Hepatic stellate cell (primary cell): ENCODE results near the gene PSME4.

Experiments used
- DNase-seq: peaks from one replicate; pipeline ENCODE4 v3.0.0; 2011; ENCODE audit warnings: low spot score

PSME4 gene, protein sequence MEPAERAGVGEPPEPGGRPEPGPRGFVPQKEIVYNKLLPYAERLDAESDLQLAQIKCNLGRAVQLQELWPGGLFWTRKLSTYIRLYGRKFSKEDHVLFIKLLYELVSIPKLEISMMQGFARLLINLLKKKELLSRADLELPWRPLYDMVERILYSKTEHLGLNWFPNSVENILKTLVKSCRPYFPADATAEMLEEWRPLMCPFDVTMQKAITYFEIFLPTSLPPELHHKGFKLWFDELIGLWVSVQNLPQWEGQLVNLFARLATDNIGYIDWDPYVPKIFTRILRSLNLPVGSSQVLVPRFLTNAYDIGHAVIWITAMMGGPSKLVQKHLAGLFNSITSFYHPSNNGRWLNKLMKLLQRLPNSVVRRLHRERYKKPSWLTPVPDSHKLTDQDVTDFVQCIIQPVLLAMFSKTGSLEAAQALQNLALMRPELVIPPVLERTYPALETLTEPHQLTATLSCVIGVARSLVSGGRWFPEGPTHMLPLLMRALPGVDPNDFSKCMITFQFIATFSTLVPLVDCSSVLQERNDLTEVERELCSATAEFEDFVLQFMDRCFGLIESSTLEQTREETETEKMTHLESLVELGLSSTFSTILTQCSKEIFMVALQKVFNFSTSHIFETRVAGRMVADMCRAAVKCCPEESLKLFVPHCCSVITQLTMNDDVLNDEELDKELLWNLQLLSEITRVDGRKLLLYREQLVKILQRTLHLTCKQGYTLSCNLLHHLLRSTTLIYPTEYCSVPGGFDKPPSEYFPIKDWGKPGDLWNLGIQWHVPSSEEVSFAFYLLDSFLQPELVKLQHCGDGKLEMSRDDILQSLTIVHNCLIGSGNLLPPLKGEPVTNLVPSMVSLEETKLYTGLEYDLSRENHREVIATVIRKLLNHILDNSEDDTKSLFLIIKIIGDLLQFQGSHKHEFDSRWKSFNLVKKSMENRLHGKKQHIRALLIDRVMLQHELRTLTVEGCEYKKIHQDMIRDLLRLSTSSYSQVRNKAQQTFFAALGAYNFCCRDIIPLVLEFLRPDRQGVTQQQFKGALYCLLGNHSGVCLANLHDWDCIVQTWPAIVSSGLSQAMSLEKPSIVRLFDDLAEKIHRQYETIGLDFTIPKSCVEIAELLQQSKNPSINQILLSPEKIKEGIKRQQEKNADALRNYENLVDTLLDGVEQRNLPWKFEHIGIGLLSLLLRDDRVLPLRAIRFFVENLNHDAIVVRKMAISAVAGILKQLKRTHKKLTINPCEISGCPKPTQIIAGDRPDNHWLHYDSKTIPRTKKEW (N-terminal part only)

DNA sequence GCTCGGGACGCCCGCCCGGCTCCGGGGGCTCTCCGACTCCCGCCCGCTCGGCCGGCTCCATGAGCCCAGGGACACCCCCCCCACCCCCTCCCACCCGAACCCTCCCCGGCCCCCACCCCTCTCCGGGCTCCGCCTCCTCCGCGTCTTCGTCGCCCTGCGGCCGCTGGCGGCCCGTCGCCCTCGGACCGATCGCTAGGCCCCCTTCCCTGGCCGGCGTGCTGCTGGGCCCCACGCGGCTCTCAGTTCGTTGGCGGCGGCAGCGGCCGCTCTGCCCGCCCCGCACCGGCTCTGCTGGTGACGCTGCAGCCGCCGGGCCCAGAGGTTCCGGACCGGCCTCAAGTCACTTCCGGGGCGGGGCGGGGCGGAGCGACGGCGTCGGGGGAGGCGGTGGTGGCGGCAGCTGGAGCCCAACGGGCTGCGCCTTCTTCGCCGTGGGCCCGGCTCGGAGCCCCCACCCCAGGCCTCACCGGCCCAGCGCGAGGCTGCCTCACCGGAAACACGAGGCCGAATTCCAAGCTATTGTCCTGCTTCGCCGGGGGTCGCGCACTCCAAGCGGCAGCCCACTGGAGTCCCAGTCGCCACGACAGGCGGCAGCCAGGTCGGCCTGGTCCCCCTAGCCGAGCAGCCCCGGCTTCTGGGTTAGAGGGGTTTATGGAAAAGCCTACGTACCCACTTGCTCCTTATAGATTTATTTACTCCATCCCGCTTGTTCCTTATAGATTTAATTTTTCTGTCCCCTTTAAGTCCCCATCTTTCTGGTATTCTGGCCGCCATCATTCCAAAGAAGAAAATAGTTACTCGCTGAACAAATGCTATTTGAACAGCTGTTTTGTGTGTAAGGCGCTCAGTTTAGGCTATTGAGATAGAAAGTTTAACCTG lies at the start of gene PSME4:
Gene PSME4 (minus strand): TSS at position 270 of the 879 bp plus-strand sequence. CDS start 209 bp downstream, at position 61.
- peak; percentile 92 for DNase-seq

DNA sequence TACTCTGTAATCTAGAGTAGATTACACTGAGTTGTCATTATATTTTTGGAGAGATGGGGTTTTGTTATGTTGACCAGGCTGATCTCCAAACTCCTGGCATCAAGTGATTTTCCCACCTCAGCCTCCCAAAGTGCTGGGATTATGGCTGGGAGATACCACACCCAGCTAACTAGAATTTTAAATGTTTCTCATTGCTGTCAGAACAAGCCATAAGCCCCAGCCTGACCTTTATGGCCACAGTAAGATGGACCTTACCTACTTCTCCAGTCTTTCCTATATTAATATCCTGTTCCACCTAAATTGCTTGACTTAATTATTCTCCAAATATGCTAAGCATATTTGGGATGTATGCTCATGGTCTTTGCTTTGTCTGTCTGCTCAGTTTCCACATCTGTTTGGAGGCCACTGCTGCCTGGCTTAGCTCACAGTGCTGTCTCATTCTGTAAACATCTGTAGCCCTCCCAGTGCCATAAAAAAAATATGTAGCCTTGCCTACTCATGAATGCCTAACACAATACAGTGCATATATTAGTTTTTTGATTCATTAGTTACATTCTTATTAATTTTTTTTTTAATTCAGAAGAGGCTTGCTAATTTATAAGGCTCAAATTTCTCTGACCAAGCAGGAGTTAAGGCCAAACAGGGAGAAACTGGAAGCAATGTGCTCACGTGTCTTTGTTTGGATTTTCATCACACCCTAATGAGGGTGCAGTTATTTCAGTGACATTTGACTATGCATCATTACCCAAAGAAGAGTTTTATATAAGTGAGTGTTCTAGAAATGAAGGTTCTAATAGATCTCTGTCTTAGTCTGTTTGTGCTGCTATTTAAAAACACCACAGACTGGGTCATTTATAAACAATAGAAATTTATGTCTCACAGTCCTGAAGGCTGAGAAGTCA lies 45.3 kb upstream of the PSME4 start:
- peak; percentile 40 for DNase-seq

DNA sequence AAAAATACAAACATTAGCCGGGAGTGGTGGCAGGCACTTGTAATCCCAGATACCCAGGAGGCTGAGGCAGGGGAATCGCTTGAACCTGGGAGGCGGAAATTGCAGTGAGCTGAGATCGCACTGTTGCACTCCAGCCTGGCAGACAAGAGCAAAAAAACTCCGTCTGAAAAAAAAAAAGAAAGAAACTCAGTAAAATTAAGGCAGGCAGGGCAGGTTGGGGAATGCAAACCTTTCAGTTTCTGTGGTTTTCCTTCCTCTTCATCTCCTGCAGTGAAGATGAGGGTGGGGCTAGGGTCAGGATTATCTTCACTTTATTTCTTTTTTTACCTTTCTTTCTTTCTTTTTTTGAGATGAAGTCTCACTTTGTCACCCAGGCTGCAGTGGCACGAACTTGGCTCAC lies 43.2 kb upstream of the PSME4 start:
- DNase-seq, result no peak

DNA sequence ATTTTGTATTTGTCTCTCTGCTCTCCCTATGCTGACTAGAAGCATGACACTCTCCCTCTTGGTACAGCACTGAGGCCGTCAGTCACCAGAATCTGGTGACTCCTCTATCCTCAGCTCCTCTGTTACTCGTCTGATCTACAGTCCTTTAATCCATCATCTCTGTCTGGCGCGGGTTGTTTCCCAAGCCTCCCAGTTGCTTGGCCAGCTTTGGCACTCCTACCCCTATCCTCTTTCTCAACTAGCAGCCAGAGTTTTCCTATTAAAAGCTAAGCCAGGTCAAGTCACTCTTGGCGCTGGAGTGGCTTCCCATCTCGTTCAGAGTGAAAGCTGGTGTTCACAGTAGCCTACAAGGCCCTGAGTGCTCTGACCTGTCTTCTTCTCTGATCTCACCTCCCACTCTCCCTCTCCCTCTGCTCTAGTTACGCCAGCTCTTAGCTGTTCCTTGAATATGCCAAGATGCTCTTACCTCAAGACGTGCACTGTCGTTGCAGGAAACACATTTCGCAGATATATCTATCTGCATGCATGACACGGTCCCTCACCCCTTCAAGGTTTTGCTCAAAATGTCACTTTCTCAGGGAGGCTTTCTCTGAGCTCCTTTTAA lies 41.8 kb upstream of the PSME4 start:
- no peak for DNase-seq

DNA sequence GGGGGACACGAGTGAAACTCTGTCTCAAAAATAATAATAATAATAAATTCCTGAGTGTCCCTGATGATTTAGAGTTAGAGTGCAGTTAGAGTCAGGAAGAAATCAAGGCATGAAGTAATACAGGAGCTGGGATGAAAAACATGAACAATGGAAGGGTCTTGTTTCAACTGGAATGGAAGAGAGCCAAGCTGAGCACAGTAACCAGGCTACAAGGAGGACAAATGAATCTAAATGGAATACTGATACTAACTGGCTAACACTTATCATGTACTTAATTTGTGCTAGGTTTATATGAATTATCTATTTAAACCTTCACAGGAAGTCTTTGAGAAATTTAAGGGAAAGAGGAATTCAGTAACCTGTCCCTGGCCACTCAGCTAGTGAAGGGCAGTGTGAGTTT lies 38.8 kb upstream of the PSME4 start:
- DNase-seq, result no peak

DNA sequence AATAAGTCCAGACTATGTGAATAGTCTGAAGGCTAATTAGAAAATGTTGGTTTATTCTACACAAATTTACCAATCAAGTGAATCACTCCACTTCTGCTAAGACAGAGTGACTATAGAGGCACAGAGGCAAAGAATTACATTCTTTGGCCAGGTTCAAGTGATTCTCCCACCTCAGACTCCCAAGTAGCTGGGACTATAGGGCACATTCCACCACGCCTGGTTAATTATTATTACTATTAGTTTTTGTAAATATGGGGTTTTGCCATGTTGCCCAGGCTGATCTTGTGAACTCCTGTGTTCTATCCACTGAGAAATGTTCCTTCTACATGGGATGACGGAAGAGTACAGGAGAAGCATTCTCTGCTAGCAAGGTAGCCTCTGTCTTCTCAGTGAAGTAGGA lies 37.6 kb upstream of the PSME4 start:
- DNase-seq, result no peak

DNA sequence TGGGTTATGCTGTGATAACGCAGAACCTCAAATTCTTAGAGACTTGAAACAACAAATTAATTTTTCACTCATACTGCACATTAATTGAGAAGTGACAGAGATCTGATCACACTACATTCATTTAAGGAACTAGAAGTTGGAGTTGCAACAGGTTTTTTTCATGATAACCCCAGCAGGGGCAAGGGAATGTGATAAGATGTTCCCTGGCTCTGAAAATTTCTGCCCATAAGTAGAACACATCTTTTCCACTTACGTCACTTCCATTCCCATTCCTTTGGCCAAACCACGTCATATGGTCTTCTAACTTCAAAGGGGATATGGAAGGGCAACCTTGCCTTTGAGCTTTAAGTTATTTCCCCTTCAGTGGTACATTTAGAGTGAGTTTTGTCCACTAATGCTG lies 29.7 kb upstream of the PSME4 start:
- no peak for DNase-seq

DNA sequence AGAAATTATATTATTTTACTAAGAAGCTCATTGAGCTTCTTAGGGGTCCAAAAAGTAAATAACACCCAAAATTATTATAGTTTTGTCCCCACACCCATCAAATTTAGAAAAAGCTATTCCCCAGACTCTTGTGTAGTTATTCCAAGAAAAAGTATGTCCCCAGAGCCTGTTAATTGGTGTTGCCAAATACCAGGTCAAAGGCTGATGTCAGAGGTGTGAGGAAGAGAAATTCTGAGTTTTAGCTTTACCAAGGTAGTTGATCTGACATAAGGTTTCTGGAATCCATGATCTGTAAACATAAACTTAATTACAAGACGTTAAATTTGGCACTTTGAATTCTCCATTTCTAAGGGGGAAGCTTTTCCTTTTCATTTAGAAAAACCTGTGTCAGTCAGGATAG lies 29.3 kb upstream of the PSME4 start:
- DNase-seq, result no peak

DNA sequence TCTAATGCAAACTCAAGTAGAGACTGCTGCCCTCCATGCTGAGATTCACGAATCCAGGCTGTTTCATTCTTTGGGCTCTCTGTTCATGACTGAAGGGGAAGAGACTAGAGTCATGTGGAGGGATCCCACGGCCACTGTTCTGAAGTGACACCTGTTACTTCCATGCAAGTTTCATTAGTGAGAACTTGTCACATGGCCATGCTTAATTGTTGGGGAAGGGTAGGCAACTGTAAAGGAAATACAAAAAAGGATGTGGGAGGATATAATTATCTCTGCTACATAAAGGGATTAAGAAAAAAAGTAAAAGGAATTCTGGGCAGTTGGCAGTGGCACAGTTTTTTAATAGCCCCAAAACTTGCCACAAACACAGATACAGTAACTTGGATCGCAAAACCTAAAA lies 28.0 kb upstream of the PSME4 start:
- no peak for DNase-seq

DNA sequence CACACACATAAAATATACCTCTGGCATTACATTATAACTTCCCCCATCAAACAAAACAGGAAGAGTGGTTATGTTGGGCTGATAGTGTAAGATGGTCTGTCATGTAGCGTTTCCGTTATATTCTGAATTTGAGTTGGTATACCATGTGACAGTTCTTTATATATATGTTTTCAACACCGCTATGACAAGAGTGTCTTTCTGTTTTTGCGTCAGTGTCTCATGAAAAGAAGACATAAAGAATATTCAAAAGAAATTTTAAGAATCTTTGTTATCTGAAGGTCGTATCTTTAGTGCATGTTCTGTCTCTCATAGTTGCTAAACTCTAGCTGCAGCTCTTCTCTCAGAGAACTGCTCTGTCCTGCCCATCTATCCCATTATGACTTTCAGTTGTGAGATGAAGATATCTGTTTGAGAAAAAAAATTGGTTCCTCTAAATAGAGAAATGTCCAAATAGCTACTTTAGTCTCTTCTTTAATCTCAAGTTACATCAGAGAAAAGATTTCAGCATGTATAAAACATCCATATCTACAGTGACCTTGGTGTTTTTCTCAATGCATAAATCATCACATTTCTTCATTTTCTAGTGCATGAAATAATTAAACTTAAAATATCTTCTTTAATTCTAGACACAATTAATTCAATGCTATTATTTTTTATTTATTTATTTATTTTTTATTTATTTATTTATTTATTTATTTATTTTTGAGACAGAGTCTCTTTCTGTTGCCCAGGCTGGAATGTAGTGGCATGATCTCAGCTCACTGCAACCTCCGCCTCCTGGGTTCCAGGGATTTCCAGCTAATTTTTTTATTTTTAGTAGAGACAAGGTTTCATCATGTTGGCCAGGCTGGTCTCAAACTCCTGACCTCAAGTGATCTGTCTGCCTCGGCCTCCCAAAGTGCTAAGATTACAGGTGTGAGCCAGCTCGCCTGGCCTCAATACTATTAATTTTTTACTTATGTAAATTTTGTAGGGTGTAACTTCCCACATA lies 24.3 kb upstream of the PSME4 start:
- DNase-seq, result no peak

DNA sequence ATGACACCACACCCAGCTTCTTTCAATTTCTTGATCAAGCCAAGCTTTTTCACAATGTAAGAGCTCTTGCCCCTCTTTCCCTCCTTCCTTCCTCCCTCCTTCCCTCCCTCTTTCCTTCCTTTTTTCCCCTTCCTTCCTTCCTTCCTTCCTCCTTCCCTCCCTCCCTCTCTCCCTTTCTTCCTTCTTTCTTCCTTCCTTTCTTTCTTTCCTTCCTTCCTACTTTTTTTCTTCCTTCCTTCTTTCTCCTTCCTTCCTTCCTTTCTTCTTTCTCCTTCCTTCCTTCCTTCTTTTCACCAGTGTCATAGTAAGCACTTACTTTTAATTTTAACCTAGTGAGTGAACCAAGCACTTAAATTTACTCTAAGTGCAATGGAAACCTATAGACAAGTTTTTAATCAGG lies 21.2 kb upstream of the PSME4 start:
- DNase-seq, result no peak

DNA sequence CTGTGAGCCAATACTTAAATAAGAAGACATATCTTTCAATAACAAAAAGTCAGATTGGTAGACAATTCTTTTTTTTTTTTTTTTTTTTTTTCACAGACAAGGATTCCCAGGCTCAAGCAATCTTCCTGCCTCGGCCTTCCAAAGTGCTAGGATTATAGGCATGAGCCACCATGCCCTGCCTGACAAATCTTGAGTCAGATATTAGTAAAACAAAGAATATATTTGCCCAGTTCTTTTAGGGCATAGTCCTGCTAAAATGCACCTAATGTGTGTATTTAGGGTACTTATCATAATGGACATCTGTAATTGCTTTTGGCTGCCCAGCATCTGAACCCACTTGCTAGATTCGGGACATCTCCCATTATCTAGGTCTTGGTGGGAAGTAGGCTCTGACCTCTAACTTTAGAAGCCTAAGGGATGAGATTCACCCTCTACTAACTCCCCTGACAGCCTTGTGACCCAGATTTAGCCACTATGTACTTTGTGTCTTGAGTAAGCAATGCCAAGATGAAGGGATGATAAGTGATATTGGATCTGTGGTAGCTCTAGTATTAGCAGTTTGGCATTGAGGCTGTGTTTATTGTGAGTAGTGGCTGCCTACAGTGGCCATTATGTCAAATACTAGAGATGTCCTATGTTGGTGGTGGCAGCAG lies 18.5 kb upstream of the PSME4 start:
- DNase-seq, result no peak

DNA sequence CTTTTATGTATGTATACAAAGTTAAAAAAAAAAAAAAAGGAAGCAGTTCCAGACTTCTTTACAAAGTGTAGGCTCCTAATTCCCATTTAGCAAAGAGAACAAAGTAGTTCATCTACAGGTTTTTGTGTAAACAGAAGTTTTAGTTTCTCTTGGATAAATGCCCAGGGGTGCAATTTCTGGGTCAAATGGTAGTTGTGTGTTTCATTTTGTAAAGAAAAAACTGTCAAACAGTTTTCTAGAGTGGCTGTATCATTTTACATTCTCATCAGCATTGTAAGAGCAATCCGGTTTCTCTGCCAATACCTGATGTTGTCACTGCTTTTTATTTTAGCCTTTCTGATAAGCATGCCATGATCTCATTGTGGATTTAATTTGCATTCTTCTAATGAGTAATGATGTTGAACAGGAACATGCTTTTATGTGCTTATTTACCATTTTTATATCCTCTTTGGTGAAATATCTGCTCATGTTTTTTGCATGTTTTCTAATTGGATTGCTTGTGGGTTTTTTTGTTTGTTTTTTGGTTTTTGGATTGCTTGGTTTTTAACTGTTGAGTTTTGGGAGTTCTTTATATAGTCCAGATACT lies 16.6 kb upstream of the PSME4 start:
- DNase-seq, result no peak

DNA sequence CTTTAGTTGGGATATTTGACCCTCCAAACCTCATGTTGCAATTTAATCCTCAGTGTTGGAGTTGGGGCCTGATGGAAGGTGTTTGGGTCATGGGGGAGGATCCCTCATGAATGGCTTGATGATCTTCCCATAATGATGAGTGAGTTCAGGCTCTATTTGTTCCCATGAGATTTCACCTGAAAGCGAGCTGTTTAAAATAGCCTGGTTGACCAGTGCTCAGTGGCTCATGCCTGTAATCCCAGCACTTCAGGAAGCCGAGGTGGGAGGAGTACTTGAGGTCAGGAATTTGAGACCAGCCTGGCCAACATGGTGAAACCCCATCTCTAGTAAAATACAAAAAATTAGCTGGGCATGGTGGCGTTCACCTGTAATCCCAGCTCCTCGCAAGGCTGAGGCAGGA lies 14.9 kb upstream of the PSME4 start:
- DNase-seq, result no peak

DNA sequence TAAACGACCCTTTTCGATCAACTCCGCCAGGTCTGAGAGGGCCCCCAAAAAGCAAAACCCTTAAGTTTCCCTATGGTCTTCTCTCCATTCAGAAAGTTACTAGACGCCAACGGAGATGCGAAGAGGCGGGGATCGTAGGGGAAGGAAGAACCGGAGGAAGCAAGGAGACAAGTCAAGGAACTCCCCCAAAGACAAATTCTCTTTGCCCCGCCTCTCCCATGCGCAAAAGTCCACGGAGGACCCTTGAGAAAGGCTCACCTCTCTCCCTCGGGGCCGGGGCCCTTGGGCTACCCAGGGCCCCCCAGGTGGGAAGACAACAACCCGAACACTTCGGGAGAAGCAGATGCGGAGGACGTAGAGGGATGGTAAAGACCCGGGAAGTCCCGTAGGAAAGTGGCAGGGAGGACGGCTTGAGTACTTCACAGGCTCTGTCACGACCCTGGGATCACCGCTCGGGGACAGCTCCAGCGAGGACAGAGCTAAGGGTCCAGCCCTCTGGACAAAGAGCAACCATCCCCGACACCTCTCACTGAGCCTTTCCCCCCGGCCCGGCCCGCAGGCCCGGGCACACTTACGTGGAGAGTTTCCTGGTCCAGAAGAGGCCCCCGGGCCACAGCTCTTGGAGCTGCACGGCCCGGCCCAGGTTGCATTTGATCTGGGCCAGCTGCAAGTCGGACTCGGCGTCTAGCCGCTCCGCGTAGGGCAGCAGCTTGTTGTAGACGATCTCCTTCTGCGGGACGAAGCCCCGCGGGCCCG lies 647 bp downstream of the PSME4 start:
- DNase-seq, result peak; percentile 43

DNA sequence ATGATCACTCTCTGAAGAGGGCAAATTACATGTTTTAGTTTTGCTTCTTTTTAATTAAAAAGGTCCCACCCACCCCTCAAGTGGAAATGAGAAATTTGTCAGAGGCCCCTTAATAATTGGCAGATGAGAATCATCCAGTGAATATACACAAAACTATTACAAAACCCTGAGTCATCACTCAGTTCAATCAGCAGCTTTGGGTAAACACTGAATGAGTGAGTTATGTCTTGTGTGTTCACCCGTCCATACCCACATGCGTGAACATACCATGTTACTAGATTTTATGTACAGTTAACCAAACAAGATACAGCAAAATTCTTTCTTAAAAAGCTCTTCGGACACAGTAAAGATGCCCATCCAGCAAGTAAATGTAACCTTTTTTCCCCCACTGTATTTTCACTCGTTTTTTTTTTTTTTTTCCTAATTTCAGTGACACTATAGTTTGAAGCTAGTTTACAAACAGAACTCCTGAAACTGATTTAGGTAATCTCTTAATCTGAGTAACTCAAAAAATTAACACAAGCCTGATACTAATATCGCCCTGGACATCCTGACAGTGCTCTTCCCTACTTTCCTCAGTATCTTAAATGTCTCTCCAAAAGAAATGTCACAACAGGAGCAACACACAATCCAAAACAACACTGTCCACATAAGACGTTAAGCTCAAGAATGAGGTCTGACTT lies 1.4 kb downstream of the PSME4 start:
- peak; percentile 59 for DNase-seq
